GM10266 (cell line): ENCODE data around the gene DLL1.

Experiments
- DNase-seq: peaks from one replicate; pipeline ENCODE4 v3.0.0; 2012; ENCODE audit errors: extremely low spot score
- TF ChIP-seq, protein P1 (sequence below): IDR thresholded peaks from 2 replicates; pipeline ENCODE4 v1.5.1; 2012; ENCODE audit warnings: mild to moderate bottlenecking, low read depth; ENCODE audit not compliant: control insufficient read depth, insufficient read depth; ENCODE audit errors: missing control alignments

The DLL1 gene

GRCh38 chr6:170280689-170281045, 10.2 kb downstream of the DLL1 start:
- no peak for DNase-seq
- TF ChIP-seq, protein P1, sequence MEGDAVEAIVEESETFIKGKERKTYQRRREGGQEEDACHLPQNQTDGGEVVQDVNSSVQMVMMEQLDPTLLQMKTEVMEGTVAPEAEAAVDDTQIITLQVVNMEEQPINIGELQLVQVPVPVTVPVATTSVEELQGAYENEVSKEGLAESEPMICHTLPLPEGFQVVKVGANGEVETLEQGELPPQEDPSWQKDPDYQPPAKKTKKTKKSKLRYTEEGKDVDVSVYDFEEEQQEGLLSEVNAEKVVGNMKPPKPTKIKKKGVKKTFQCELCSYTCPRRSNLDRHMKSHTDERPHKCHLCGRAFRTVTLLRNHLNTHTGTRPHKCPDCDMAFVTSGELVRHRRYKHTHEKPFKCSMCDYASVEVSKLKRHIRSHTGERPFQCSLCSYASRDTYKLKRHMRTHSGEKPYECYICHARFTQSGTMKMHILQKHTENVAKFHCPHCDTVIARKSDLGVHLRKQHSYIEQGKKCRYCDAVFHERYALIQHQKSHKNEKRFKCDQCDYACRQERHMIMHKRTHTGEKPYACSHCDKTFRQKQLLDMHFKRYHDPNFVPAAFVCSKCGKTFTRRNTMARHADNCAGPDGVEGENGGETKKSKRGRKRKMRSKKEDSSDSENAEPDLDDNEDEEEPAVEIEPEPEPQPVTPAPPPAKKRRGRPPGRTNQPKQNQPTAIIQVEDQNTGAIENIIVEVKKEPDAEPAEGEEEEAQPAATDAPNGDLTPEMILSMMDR = no peak

DNA sequence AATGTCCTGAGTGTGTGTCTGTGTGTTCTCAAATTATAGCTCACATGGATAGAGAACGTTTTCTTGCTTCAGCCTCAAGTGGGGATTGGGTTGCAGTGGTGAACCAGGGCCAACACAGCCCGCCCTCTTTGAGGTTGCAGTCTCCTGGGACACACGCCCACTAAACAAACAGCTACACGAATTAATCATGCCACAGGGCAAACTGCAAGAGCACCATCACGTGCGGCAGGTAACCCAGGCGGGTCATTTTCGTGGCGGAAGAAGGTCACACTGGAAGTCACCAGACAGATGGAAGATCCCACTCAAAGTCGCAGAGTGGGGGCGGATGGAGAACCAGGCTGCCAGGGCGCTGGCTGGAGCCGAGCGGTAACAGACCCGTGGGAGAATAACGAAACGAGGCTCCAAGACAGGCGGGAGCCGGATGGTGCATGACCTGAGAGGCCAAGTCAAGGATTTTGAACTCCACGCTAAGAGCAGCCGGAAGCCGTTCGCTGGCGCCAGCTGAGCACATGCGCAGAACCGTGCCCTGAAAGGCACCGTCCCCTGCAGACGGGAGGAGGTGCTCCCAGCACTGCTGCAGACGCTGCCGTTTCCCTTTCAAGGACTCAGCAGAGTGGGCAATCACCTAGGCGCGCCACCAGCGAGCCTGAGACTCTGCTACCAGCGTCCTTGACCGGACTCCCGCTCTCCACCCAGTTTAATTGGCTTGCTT, 10.7 kb downstream of the DLL1 start:
- TF ChIP-seq, protein P1 = no peak
- no peak for DNase-seq

DNA sequence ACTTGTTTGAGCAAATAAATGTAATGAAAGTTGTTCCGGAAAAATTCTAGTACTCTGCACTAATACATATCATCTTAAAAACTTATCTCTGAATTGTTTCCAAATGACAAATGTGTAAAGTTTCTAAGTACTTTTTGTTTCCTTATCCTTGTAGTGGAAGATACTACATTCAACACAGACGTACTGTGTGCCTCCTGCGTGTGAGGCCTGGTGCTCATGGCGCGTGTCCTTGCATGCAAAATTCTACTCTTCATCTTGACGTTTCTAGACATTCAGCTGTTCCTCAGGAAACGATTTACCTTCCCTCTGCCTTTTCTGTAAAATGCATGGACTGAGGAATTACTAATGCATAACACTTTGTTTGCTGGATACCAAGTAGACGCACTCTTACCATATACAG, 11.5 kb downstream of the DLL1 start:
- TF ChIP-seq, protein P1 = no peak
- DNase-seq = no peak

DNA sequence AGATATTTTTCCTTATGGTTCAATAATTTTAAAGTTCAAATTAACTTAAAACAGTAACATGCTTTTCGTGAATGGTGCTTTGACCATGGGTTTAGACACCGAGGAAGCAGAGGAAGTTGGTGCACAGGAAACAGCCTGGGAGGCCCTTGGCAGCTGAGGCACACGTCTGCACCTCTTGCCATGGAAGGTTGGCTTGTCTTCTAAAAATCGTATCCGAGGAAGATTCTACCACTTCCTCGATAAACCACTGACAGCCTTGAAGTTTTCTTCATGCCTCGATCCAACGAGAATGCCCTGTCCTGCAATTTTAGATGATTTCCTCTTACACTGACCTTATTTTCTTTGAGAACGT, 12.2 kb downstream of the DLL1 start:
- TF ChIP-seq, protein P1 = no peak
- no peak for DNase-seq

GRCh38 chr6:170277893-170278742, 12.8 kb downstream of the DLL1 start:
- TF ChIP-seq, protein P1 = no peak
- no peak for DNase-seq

DNA sequence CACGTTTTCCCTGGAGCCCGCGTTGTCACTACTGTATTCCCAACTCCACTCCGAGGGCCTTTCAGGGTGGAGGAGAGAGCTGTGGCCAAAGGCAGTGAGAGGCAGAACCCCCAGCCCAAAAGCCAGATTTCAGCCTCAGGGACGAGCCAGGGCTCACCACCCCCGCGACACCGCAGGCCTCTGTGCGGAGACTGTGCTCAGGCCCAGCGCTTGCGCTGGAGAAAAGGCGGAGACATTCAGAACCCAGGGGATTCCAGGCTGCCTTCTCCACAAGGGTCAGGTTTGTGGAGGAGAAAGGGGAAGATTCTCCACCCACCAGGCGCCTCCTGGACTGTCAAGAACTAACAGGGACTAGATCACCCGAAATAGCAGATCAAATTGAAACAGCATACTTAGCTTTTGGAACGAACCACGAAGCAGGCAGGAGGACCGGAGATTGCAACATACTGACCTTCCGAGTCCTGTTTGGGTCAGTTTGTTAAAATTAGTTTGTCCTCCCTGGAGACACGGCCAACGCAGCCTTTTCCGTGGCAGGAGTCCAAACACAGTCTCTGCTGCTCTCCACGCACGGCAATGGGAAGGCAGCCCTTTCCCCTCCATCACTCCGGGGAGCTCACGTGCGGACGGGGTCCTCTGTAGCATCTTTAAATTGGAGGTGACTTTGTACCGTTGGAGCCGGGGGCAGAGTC, 14.4 kb downstream of the DLL1 start:
- TF ChIP-seq, protein P1 = no peak
- no peak for DNase-seq
